CD4-positive, CD25-positive, alpha-beta regulatory T cell (primary cell): ENCODE measurements around the gene POU3F3. TPM values are rescaled to one million over a fixed set of nuclear protein-coding genes. Genes with fewer than 3 reads are reported as not detected.

Source experiments
- ATAC-seq, 2 donors: fragments of 150-1000 bp; cut with Tn5 transposase; one replicate each; pipeline ENCODE4 v1.10.0; 2021; ENCODE audit warnings: low read depth in 2 of 2, moderate number of reproducible peaks in 2 of 2, moderate library complexity in 1 of 2
- DNase-seq, 3 donors: peaks; one replicate each; pipeline versions ENCODE4 v3.0.0 to v3.0.0-alpha.2; 2012 to 2022; ENCODE audit warnings: mixed read lengths in 1 of 3
- H3K27ac ChIP-seq: one replicate; pipeline ENCODE4 v1.7.0; 2013; ENCODE audit warnings: mild to moderate bottlenecking, low read length; ENCODE audit not compliant: insufficient read depth, poor library complexity, severe bottlenecking
- H3K27me3 ChIP-seq: one replicate; pipeline ENCODE4 v1.7.0; 2013; ENCODE audit warnings: low read length; ENCODE audit not compliant: control insufficient read depth, insufficient read depth
- H3K36me3 ChIP-seq: one replicate; pipeline ENCODE4 v1.7.0; 2013; ENCODE audit warnings: mild to moderate bottlenecking, low read length, moderate library complexity; ENCODE audit not compliant: control insufficient read depth, insufficient read depth
- H3K4me1 ChIP-seq: 2 replicates; pipeline ENCODE4 v1.7.0; 2013; ENCODE audit warnings: mild to moderate bottlenecking, low read length; ENCODE audit not compliant: insufficient read depth, control insufficient read depth, poor library complexity, severe bottlenecking
- H3K4me3 ChIP-seq: one replicate; pipeline ENCODE4 v1.7.0; 2013; ENCODE audit warnings: low read depth, mild to moderate bottlenecking, low read length, moderate library complexity
- H3K9me3 ChIP-seq, 2 experiments: 1 replicate in 1 of 2; 2 replicates in 1 of 2; pipeline ENCODE4 v1.7.0; 2013; ENCODE audit warnings: low read length in 2 of 2, mild to moderate bottlenecking in 1 of 2, moderate library complexity in 1 of 2; ENCODE audit not compliant: control insufficient read depth in 2 of 2
- H3K27ac Mint-ChIP-seq, 3 donors: one replicate each; pipeline ENCODE4 v1.8.0; 2020 to 2022; ENCODE audit warnings: mild to moderate bottlenecking in 3 of 3, mixed read lengths in 3 of 3, moderate library complexity in 2 of 3
- H3K27me3 Mint-ChIP-seq: one replicate; pipeline ENCODE4 v1.8.0; 2022; ENCODE audit warnings: mild to moderate bottlenecking, mixed read lengths
- H3K36me3 Mint-ChIP-seq: one replicate; pipeline ENCODE4 v1.8.0; 2020; ENCODE audit warnings: mixed read lengths
- H3K4me1 Mint-ChIP-seq, 4 donors: one replicate each; pipeline ENCODE4 v1.8.0; 2020 to 2022; ENCODE audit warnings: mixed read lengths in 4 of 4, mild to moderate bottlenecking in 1 of 4
- H3K4me3 Mint-ChIP-seq, 4 donors: one replicate each; pipeline ENCODE4 v1.8.0; 2020 to 2022; ENCODE audit warnings: mild to moderate bottlenecking in 4 of 4, mixed read lengths in 4 of 4, moderate library complexity in 3 of 4
- H3K9me3 Mint-ChIP-seq, 7 donors: one replicate each; pipeline ENCODE4 v1.8.0; 2020 to 2022; ENCODE audit warnings: mixed read lengths in 7 of 7, mild to moderate bottlenecking in 3 of 7, moderate library complexity in 2 of 7
- polyA plus RNA-seq, 4 donors: library from polyadenylated mRNA; unstranded; fragments of 300-500 nt; fragmentation: Illumina TruSeq; gene quantifications; one replicate each; pipeline ENCODE4 v1.2.3, GENCODE V29; 2021
- total RNA-seq: library from RNA; stranded (reverse); gene quantifications from one replicate; pipeline ENCODE4 v1.2.3, GENCODE V29; 2022

POU3F3 gene
- total and polyA plus RNA-seq, 5 donors from 2014 or later = not detected

DNA sequence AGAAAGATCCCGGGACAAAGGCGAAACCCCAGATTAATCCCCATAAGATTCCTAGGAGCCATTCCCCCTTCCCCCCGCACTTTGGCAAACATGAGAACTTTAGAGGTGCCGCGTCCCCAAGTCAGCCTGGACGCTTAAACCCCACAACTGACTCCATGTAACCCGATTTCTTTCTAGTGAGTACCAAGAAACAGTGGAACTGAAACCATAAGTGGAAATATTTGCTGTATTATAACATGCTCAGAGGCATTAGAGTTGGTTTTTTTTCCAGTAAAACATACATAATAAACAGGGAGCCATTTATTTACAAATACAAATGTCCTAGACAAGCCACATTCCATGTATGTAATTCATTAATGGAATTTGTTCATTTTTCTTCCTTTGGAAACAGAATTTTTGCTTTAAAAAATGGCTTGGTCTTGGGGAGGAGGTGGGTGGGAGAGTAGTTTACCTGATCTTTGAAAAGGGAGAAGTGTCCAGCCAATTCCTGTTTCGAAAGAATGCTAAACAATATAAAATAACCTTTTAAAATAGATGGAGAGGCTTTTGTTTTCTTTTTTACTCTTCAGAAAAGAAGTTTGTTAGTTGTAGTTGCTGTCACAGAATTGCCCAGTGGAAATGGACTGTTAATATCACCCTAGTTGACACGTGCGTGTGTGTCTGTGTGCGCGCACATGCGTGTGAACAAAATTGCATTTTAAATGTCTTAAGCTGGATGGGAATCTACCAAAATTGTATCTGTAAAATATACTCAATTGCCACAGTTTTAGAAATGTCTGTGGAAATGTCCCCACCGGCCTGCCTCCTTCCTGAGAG is 10.6 kb downstream of the POU3F3 start:
- no peaks in the 10 kb centered on the region for H3K9me3 ChIP-seq
- peaks cover 0 to 3% (median 1%) of the 10 kb centered on the region in 4 donors for H3K4me1 Mint-ChIP-seq
- peaks cover 43% of the 10 kb centered on the region for H3K27me3 ChIP-seq
- no peaks in the 10 kb centered on the region for H3K36me3 ChIP-seq
- H3K4me3 Mint-ChIP-seq = peak overlapping the region in 2 of 4 donors; percentile 31 to 83
- H3K4me1 ChIP-seq = no peaks in the 10 kb centered on the region
- H3K36me3 Mint-ChIP-seq = peaks cover 4% of the 10 kb centered on the region
- no peak overlapping the region for H3K27ac ChIP-seq
- ATAC-seq (no peak), DNase-seq (no peak)
- peaks cover 0 to 6% (median 0%) of the 10 kb centered on the region in 7 donors for H3K9me3 Mint-ChIP-seq
- H3K27me3 Mint-ChIP-seq = peaks cover 78% of the 10 kb centered on the region
- H3K4me3 ChIP-seq = no peak overlapping the region
- H3K27ac Mint-ChIP-seq = no peak overlapping the region

GRCh38 chr2:104865096-104865470 is 11.2 kb downstream of the POU3F3 start:
- H3K36me3 Mint-ChIP-seq = peaks cover 4% of the 10 kb centered on the region
- H3K27me3 ChIP-seq = peaks cover 37% of the 10 kb centered on the region
- H3K4me3 Mint-ChIP-seq = no peak overlapping the region
- H3K27ac ChIP-seq = no peak overlapping the region
- no peaks in the 10 kb centered on the region for H3K9me3 ChIP-seq
- H3K4me1 ChIP-seq = no peaks in the 10 kb centered on the region
- no peaks in the 10 kb centered on the region for H3K36me3 ChIP-seq
- H3K27ac Mint-ChIP-seq = no peak overlapping the region
- no peak overlapping the region for H3K4me3 ChIP-seq
- H3K9me3 Mint-ChIP-seq = peaks cover 0 to 6% (median 0%) of the 10 kb centered on the region in 7 donors
- DNase-seq (no peak), ATAC-seq (no peak)
- H3K4me1 Mint-ChIP-seq = peaks cover 0 to 3% (median 1%) of the 10 kb centered on the region in 4 donors
- H3K27me3 Mint-ChIP-seq = peaks cover 78% of the 10 kb centered on the region

GRCh38 chr2:104866122-104866864 is 12.4 kb downstream of the POU3F3 start:
- H3K27me3 ChIP-seq = peaks cover 35% of the 10 kb centered on the region
- no peak overlapping the region for H3K4me3 ChIP-seq
- Mint-ChIP-seq H3K4me3 (no peak overlapping the region), H3K27me3 (peaks cover 82% of the 10 kb centered on the region), H3K4me1 (peaks cover 0 to 3% (median 1%) of the 10 kb centered on the region in 4 donors), H3K27ac (no peak overlapping the region), H3K9me3 (peaks cover 0 to 3% (median 0%) of the 10 kb centered on the region in 7 donors), H3K36me3 (peaks cover 2% of the 10 kb centered on the region)
- H3K9me3 ChIP-seq = no peaks in the 10 kb centered on the region
- no peak overlapping the region for H3K27ac ChIP-seq
- no peak for DNase-seq
- ATAC-seq = no peak
- no peaks in the 10 kb centered on the region for H3K4me1 ChIP-seq
- H3K36me3 ChIP-seq = no peaks in the 10 kb centered on the region

GRCh38 chr2:104866883-104867812 is 13.2 kb downstream of the POU3F3 start:
- no peaks in the 10 kb centered on the region for H3K36me3 ChIP-seq
- no peak overlapping the region for H3K27ac ChIP-seq
- Mint-ChIP-seq H3K9me3 (peaks cover 0 to 3% (median 0%) of the 10 kb centered on the region in 7 donors), H3K4me3 (no peak overlapping the region), H3K27me3 (peaks cover 82% of the 10 kb centered on the region), H3K4me1 (peaks cover 0 to 5% (median under 1%) of the 10 kb centered on the region in 4 donors), H3K36me3 (no peaks in the 10 kb centered on the region), H3K27ac (peak overlapping the region in 1 of 3 donors; percentile 63)
- H3K27me3 ChIP-seq = peaks cover 31% of the 10 kb centered on the region
- ATAC-seq (no peak), DNase-seq (no peak)
- no peak overlapping the region for H3K4me3 ChIP-seq
- H3K4me1 ChIP-seq = no peaks in the 10 kb centered on the region
- no peaks in the 10 kb centered on the region for H3K9me3 ChIP-seq

DNA sequence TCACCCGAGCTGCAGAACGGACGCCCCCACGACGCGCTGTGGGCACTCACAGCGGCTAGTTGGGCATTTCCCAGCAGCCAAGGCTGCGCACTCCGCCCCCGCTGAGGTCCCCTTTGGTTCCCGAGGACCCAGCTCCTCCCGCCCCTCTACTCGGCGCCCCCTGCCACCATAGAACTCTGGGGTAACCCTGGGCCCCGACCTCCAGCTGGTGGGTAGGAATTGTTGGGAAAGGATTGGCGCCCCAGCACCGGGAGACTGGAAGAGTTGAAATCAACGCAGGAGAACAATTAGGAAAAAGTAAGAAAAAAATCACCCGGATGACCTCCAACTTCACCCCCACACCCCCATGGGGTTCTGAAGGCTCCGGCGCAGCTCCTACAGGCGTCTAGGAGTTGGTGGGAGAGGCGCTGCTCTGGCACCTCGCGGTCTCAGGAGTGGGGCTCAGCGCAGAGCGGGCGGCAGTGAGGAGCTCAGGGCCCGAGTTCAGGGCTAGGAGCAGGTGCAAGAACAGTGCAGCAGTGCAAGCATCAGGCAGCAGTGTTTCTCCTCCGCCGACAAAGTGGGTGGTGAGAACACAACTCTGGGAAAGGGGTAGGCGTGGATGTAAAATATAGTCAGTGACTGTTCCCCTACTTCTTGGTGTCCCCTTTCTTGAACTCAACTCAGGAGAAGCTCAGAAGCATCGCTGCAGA is 14.0 kb downstream of the POU3F3 start:
- peaks cover 0 to 5% (median 0%) of the 10 kb centered on the region in 4 donors for H3K4me1 Mint-ChIP-seq
- peaks cover 0 to 3% (median 0%) of the 10 kb centered on the region in 7 donors for H3K9me3 Mint-ChIP-seq
- no peak overlapping the region for H3K4me3 Mint-ChIP-seq
- Histone ChIP-seq H3K36me3 (no peaks in the 10 kb centered on the region), H3K27ac (no peak overlapping the region), H3K9me3 (no peaks in the 10 kb centered on the region), H3K27me3 (peaks cover 28% of the 10 kb centered on the region), H3K4me1 (peaks cover 3% of the 10 kb centered on the region), H3K4me3 (no peak overlapping the region)
- no peaks in the 10 kb centered on the region for H3K36me3 Mint-ChIP-seq
- DNase-seq (no peak), ATAC-seq (no peak)
- peaks cover 85% of the 10 kb centered on the region for H3K27me3 Mint-ChIP-seq
- no peak overlapping the region for H3K27ac Mint-ChIP-seq

- peaks cover 28% of the 10 kb centered on the region for H3K27me3 ChIP-seq
- H3K4me3 Mint-ChIP-seq = no peak overlapping the region
Measured at GRCh38 chr2:104868505-104868866, 14.6 kb downstream of the POU3F3 start.

More at GRCh38 chr2:104868505-104868866, 14.6 kb downstream of the POU3F3 start:
- H3K4me1 ChIP-seq = peaks cover 8% of the 10 kb centered on the region
- H3K27ac Mint-ChIP-seq = no peak overlapping the region
- peaks cover 81% of the 10 kb centered on the region for H3K27me3 Mint-ChIP-seq
- no peaks in the 10 kb centered on the region for H3K36me3 ChIP-seq
- peaks cover 0 to 6% (median 0%) of the 10 kb centered on the region in 4 donors for H3K4me1 Mint-ChIP-seq
- ATAC-seq (no peak), DNase-seq (no peak)
- H3K36me3 Mint-ChIP-seq = no peaks in the 10 kb centered on the region
- peaks cover 0 to 3% (median 0%) of the 10 kb centered on the region in 7 donors for H3K9me3 Mint-ChIP-seq
- H3K27ac ChIP-seq = no peak overlapping the region
- no peaks in the 10 kb centered on the region for H3K9me3 ChIP-seq
- H3K4me3 ChIP-seq = no peak overlapping the region
